IMR-90 (cell line): Measurements from ENCODE around the gene FICD.

Experiments
- CTCF ChIP-seq: conservative IDR thresholded peaks from 2 replicates; pipeline ENCODE4 v1.5.1; 2012; ENCODE audit warnings: mild to moderate bottlenecking, low read depth, low read length, improper control_type of control experiment
- MXI1 ChIP-seq: IDR thresholded peaks from 2 replicates; pipeline ENCODE4 v1.6.1; 2012; ENCODE audit warnings: low read depth, mild to moderate bottlenecking, low read length, moderate library complexity, borderline replicate concordance
- NFE2L2 ChIP-seq: fragments of 150-350 bp; IDR thresholded peaks from 2 replicates; pipeline ENCODE4 v1.6.1; 2016; ENCODE audit warnings: low read depth, mild to moderate bottlenecking, low read length
- POLR2A ChIP-seq: IDR thresholded peaks from 2 replicates; pipeline ENCODE4 v1.6.1; 2012; ENCODE audit warnings: mild to moderate bottlenecking, low read depth, low read length
- RAD21 ChIP-seq: IDR thresholded peaks from 2 replicates; pipeline ENCODE4 v1.6.1; 2012; ENCODE audit warnings: low read length, improper control_type of control experiment
- SMC3 ChIP-seq: fragments of 150-350 bp; IDR thresholded peaks from 2 replicates; pipeline ENCODE4 v1.6.1; 2016; ENCODE audit warnings: low read depth, mild to moderate bottlenecking, antibody characterized with exemption, low read length, moderate library complexity

GRCh38 chr12:108511633-108512540 is 3.2 kb upstream of the FICD start:
- TF ChIP-seq CTCF (peak; percentile 81), POLR2A (no peak), SMC3 (peak; percentile 56), MXI1 (no peak), RAD21 (peak; percentile 61), NFE2L2 (no peak)
